Measurements from ENCODE around the gene CDYL. TPM values are rescaled to one million over a fixed set of nuclear protein-coding genes. Genes with fewer than 3 reads are reported as not detected.

The CDYL gene
- total and polyA plus RNA-seq, 10 donors, result 6.8 to 48.4 (median 35.3) TPM

DNA sequence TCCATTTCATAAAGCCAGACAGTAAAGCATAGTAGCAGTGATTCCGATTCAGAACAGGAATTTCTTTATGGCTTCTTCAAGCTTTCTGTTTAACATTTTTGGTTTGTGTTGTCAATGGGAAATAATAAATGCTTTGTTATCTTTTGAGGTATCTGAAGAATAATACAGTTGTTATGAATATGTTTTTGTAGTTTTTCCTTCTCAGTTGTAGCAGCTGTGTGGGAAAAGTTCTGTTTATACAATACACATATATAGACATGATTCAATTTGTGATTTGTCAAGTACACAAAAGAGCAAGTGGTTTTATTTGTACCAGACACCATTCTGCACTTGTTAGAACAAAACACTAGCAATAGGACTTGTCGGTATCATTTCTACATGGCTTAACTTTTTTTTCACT is 96.6 kb downstream of the CDYL start:
- Histone ChIP-seq H3K27ac (no peak overlapping the region), H3K27me3 (replicated peaks in 1 of 7) (no peaks in the 10 kb centered on the region), H3K36me3 (no peaks in the 10 kb centered on the region), H3K9me3 (peaks cover 0 to 21% (median 10%) of the 10 kb centered on the region in 8 donors), H3K4me3 (no peak overlapping the region), H3K4me1 (peaks cover 0 to 17% (median 2%) of the 10 kb centered on the region in 6 donors)
- no peak for DNase-seq
- intact Hi-C loops (cut with DNase I; ENCODE audit: low total_unique reads), result no loop called here
- TF ChIP-seq, protein P1, sequence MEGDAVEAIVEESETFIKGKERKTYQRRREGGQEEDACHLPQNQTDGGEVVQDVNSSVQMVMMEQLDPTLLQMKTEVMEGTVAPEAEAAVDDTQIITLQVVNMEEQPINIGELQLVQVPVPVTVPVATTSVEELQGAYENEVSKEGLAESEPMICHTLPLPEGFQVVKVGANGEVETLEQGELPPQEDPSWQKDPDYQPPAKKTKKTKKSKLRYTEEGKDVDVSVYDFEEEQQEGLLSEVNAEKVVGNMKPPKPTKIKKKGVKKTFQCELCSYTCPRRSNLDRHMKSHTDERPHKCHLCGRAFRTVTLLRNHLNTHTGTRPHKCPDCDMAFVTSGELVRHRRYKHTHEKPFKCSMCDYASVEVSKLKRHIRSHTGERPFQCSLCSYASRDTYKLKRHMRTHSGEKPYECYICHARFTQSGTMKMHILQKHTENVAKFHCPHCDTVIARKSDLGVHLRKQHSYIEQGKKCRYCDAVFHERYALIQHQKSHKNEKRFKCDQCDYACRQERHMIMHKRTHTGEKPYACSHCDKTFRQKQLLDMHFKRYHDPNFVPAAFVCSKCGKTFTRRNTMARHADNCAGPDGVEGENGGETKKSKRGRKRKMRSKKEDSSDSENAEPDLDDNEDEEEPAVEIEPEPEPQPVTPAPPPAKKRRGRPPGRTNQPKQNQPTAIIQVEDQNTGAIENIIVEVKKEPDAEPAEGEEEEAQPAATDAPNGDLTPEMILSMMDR (IDR thresholded peaks at IDR 0.05 in 8 of 11, conservative IDR thresholded peaks at IDR 0.05 in 3 of 11), result no peak
- TF ChIP-seq POLR2A (IDR thresholded peaks at IDR 0.05) (no peak), POLR2AphosphoS5 (IDR thresholded peaks at IDR 0.05) (no peak)
- 90 to 94% (median 91%) methylated on average over 2 of the region's 2 CpGs for WGBS, 5 donors

GRCh38 chr6:4873928-4874327 is 97.7 kb downstream of the CDYL start:
- 79 to 88% (median 82%) methylated on average over 6 of the region's 6 CpGs for WGBS, 5 donors
- DNase-seq, result no peak
- Histone ChIP-seq H3K4me3 (no peak overlapping the region), H3K9me3 (peaks cover 0 to 10% (median under 1%) of the 10 kb centered on the region in 8 donors), H3K27ac (no peak overlapping the region), H3K4me1 (peaks cover 0 to 17% (median 2%) of the 10 kb centered on the region in 6 donors), H3K27me3 (replicated peaks in 1 of 7) (no peaks in the 10 kb centered on the region), H3K36me3 (no peaks in the 10 kb centered on the region)
- intact Hi-C loops (cut with DNase I; ENCODE audit: low total_unique reads), result no loop called here
- no peak for TF ChIP-seq POLR2AphosphoS5 (IDR thresholded peaks at IDR 0.05)
- TF ChIP-seq, protein P1 (IDR thresholded peaks at IDR 0.05 in 8 of 11, conservative IDR thresholded peaks at IDR 0.05 in 3 of 11), result no peak
- TF ChIP-seq POLR2A (IDR thresholded peaks at IDR 0.05), result no peak

DNA sequence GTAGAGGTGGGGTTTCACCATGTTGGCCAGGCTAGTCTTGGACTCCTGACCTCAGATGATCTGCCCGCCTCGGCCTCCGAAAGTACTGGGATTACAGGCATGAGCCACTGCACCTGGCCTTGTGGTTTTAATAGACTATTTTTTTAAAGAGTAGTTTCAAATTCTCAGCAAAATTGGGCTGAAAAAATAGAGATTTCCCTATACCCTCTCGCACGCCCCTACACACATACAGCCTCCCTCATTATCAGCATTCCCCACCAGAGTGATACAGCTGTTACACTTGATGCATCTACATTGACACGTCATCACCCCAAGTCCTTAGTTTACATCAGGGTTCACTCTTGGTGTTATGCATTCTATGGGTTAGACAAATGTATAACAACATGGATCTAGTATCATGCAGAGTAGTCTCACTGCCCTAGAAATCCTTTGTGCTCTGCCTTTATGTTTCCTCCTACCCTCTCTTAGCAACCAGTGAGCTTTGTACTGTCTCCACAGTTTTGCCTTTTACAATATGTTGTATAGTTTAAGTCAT is 103.6 kb downstream of the CDYL start:
- H3K27me3 ChIP-seq (replicated peaks in 1 of 7), result no peaks in the 10 kb centered on the region
- no peaks in the 10 kb centered on the region for H3K9me3 ChIP-seq
- WGBS, 5 donors, result 77 to 94% (median 88%) methylated on average over 6 of the region's 6 CpGs
- no peak overlapping the region for H3K4me3 ChIP-seq
- no peak for DNase-seq
- intact Hi-C loops (cut with DNase I; ENCODE audit: low total_unique reads), result no loop called here
- no peak for TF ChIP-seq POLR2AphosphoS5 (IDR thresholded peaks at IDR 0.05)
- TF ChIP-seq, protein P1 (IDR thresholded peaks at IDR 0.05 in 8 of 11, conservative IDR thresholded peaks at IDR 0.05 in 3 of 11), result no peak
- TF ChIP-seq POLR2A (IDR thresholded peaks at IDR 0.05), result no peak
- peak overlapping the region in 1 of 8 donors; percentile 6 for H3K27ac ChIP-seq
- peaks cover 0 to 63% (median 21%) of the 10 kb centered on the region in 6 donors for H3K4me1 ChIP-seq
- H3K36me3 ChIP-seq, result no peaks in the 10 kb centered on the region

GRCh38 chr6:4880363-4880762 is 104.2 kb downstream of the CDYL start:
- Histone ChIP-seq H3K27ac (peak overlapping the region in 1 of 8 donors; percentile 6), H3K4me3 (no peak overlapping the region), H3K4me1 (peaks cover 0 to 69% (median 27%) of the 10 kb centered on the region in 6 donors), H3K27me3 (replicated peaks in 1 of 7) (no peaks in the 10 kb centered on the region), H3K9me3 (no peaks in the 10 kb centered on the region), H3K36me3 (no peaks in the 10 kb centered on the region)
- DNase-seq, result no peak
- no peak for TF ChIP-seq POLR2A (IDR thresholded peaks at IDR 0.05)
- TF ChIP-seq POLR2AphosphoS5 (IDR thresholded peaks at IDR 0.05), result no peak
- TF ChIP-seq, protein P1 (IDR thresholded peaks at IDR 0.05 in 8 of 11, conservative IDR thresholded peaks at IDR 0.05 in 3 of 11), result no peak
- WGBS, 5 donors, result 90 to 100% (median 92%) methylated on average over 3 of the region's 3 CpGs
- intact Hi-C loops (cut with DNase I; ENCODE audit: low total_unique reads), result no loop called here
